ENCODE results near the gene SNRNP35. TPM values are rescaled to one million over a fixed set of nuclear protein-coding genes. Genes with fewer than 3 reads are reported as not detected.

SNRNP35 gene, protein sequence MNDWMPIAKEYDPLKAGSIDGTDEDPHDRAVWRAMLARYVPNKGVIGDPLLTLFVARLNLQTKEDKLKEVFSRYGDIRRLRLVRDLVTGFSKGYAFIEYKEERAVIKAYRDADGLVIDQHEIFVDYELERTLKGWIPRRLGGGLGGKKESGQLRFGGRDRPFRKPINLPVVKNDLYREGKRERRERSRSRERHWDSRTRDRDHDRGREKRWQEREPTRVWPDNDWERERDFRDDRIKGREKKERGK
- total RNA-seq (2022; extraction: Qiagen RNA extraction; ENCODE audit: low read depth): 17.2 to 19.9 TPM (median 17.7 TPM) in 5 replicates

DNA sequence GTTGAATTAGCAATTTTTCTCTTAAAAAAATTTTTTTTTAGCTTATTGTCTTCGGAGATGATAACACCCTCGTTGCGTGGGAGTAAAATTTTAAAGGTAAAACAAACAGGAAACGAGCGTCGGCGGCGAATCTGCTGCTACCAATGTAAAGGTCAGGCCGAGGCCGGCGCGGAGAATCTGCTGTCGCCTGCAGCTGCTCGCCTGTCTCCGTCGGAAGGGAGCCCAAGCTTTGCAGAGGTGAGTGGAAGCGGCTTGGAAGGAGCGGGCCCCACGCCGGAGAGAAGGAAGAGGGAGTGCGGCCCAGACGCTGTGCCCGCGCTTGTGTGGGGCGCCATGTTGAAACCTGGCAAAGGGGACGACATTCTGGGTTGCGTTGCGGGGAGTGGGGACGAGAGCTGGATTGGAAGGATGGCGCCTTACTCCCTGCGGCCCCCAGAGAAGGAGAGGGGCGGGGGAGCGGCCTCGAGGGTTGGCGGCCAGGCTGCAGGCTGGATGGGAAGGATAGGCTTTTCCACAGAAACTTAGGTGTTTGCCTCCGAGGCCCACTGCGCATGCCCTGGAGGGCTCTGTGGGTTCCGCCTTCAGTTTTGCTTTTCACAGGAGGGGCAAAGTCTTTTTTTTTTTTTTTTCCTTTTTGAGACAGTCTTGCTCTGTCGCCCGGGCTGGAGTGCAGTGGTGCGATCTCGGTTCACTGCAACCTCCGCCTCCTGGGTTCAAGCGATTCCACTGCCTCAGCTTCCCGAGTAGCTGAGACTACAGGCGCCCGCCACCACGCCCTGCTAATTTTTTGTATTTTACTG is at the start of gene SNRNP35:
Gene SNRNP35, plus strand, starts transcription at position 160 of the 800 bp plus-strand sequence. CDS start 7,402 bp downstream, outside the sequence.

DNA sequence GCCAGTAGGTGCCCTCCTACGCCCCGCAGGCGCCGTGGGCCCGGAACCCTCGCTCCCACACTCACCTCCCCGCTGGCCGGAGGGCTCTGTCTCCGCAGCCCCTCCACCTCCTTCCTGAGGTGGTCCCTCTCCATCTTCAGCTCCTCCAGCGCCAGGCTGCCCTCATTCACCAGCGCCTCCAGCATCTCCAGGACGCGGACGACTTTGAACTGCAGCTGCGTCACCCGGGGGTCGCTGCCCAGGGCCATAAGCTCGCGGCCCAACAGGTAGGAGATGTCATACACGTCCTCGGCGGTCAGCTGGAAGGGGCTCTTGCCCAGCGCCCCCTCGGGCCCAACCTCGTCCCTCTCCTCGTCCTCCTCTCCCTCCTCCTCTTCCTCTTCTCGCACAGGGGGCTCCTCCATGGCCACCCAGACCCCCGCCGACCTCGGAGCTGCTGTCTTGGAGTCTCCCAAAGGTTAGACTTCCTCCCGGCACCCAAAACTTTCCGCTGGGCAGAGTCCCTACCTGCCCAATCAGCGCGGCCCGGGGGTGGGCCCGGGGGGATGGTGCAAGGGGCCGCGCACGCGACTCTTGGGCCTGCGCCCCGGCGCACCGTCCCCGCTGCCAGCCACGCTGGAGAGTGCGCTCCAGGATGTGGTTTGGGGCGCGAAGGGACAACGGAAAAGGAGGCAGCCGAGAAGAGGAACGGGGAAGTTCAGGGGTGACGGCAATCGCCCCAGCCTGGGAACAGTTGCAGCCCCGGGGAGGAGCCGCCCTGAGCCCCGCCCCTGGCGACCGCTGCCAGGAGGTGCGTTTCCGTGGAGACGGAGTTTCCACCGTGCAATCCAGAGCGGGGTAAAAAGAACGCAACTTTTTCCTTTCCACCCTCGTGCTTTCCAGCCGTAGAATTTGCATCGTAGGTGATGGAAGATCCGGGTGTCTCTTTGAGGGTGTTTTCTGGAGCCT is 21.6 kb upstream of the SNRNP35 start, which contains the start of gene RILPL2:
Gene RILPL2, minus strand, starts transcription at position 668 of the 948 bp plus-strand sequence. Its CDS starts 264 bp downstream, at position 404.

Other genes with a start within 250 kb of the SNRNP35 start
- 18.5 to 24.8 TPM (median 22.1 TPM) in 5 replicates for gene MPHOSPH9, start 225.0 kb upstream of the SNRNP35 start, total RNA-seq (2022; extraction: Qiagen RNA extraction; ENCODE audit: low read depth)
- gene MTRFR, start 224.7 kb upstream of the SNRNP35 start, total RNA-seq (2022; extraction: Qiagen RNA extraction; ENCODE audit: low read depth): 13.2 to 17.6 TPM (median 17.0 TPM) in 5 replicates
- gene CDK2AP1, start 186.3 kb upstream of the SNRNP35 start, total RNA-seq (2022; extraction: Qiagen RNA extraction; ENCODE audit: low read depth): 100.0 to 174 TPM (median 164 TPM) in 5 replicates
- 16.5 to 26.5 TPM (median 23.8 TPM) in 5 replicates for gene SBNO1, start 93.3 kb upstream of the SNRNP35 start, total RNA-seq (2022; extraction: Qiagen RNA extraction; ENCODE audit: low read depth)
- 47.8 to 56.3 TPM (median 52.2 TPM) in 5 replicates for gene KMT5A, start 74.0 kb upstream of the SNRNP35 start, total RNA-seq (2022; extraction: Qiagen RNA extraction; ENCODE audit: low read depth)
- gene RILPL2, start 21.5 kb upstream of the SNRNP35 start, total RNA-seq (2022; extraction: Qiagen RNA extraction; ENCODE audit: low read depth): 1.4 to 1.8 TPM (median 1.7 TPM) in 5 replicates
- 9.9 to 14.1 TPM (median 12.8 TPM) in 5 replicates for gene RILPL1, start 75.6 kb downstream of the SNRNP35 start, total RNA-seq (2022; extraction: Qiagen RNA extraction; ENCODE audit: low read depth)
- 165 to 213 TPM (median 191 TPM) in 5 replicates for gene TMED2, start 126.4 kb downstream of the SNRNP35 start, total RNA-seq (2022; extraction: Qiagen RNA extraction; ENCODE audit: low read depth)
- gene DDX55, start 144.0 kb downstream of the SNRNP35 start, total RNA-seq (2022; extraction: Qiagen RNA extraction; ENCODE audit: low read depth): 28.8 to 31.3 TPM (median 30.9 TPM) in 5 replicates
- 32.4 to 36.9 TPM (median 33.1 TPM) in 5 replicates for gene EIF2B1, start 175.5 kb downstream of the SNRNP35 start, total RNA-seq (2022; extraction: Qiagen RNA extraction; ENCODE audit: low read depth)
- gene GTF2H3, start 175.7 kb downstream of the SNRNP35 start, total RNA-seq (2022; extraction: Qiagen RNA extraction; ENCODE audit: low read depth): 22.2 to 47.0 TPM (median 28.8 TPM) in 5 replicates
- gene TCTN2, start 213.0 kb downstream of the SNRNP35 start, total RNA-seq (2022; extraction: Qiagen RNA extraction; ENCODE audit: low read depth): 12.7 to 13.6 TPM (median 13.1 TPM) in 5 replicates

Data from A549 treated with GW870086 at 1 μM for 4 hours (cell line).